ENCODE measurements around the gene LRRC72.
"Not testable (repeated sequence)": the region's sequence is repeated elsewhere in the genome, so short reads cannot be mapped to it uniquely, and the experiment has no call there.

The LRRC72 gene

DNA sequence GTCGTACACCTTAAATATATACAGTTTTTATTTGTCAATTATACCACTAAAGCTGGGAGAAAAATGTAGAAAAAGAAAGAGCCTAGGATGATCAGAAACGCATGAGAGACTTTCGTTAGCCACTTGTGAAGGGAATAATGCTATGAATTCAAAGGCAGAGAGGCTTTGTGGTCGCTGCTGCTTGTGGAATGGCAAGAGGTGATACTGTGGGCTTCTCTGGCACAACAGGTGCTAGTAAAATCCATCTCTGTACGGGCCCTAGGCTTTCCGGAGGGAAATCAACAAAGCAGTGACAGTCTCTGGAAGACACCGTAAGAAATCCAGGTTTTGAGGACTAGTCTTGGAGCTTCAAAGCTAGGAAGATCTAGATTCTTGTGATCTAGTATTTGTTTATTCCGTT lies 52.6 kb downstream of the LRRC72 start:
- DNase-seq (ENCODE audit: low read depth, low spot score) = no peak

DNA sequence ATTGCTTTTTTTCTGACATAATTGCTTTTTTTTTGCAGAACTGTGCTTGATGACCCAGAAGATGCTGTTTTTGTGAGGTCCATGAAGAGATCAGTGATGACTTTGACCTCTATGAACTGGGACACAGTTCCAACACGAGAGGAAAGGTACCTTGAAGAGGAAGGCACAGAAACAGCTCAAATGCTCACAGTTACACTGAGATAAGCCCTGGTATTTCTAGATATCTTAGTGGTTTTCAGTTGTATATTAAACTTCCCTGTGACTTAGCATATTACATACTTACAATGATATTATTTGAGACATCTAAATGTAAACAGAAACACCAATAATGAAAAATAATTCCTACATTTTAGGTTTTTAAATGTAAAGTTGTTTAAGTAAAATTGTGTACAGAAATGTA lies 54.7 kb downstream of the LRRC72 start:
- DNase-seq (ENCODE audit: low read depth, low spot score) = no peak

DNA sequence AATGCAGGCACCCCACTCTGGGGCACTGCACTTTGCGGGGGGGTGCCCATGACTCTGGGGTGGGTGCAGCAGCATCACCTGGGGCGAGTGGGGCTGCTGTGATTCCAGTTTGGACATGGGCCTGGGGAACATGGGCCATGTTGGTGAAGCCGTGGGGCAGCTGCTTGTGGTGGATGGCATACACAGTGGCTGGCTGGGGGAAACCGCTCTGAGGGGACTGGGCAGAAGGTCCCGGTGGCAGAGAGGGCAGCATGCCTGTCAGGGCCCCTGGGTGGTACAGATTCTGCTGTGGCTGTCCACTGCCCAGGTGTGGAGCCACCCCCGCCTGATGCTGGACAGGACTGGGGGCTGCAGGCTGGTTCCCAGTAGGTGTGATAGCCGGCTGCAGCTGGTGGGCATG lies 57.2 kb downstream of the LRRC72 start:
- no peak for DNase-seq (ENCODE audit: low read depth, low spot score)

DNA sequence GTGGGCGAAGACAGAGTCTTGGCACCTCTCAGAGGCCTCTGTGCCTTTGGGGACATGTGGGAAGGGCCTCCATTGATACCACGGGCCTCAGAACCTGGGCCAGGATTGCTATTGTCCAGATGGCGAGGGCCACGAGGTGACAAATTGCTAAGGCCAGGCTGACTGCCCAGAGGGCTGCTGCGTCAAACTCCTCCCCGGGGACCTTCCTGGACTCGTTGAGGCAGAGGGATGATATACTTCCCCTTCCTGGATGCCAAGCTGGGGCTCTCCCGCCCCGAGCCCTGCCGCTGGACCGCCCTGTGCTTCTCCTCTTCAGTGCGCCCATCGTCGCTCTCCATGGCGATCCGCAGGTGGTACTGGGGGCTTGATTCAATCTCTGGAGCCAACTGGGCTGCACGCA lies 58.9 kb downstream of the LRRC72 start:
- no peak for DNase-seq (ENCODE audit: low read depth, low spot score)

DNA sequence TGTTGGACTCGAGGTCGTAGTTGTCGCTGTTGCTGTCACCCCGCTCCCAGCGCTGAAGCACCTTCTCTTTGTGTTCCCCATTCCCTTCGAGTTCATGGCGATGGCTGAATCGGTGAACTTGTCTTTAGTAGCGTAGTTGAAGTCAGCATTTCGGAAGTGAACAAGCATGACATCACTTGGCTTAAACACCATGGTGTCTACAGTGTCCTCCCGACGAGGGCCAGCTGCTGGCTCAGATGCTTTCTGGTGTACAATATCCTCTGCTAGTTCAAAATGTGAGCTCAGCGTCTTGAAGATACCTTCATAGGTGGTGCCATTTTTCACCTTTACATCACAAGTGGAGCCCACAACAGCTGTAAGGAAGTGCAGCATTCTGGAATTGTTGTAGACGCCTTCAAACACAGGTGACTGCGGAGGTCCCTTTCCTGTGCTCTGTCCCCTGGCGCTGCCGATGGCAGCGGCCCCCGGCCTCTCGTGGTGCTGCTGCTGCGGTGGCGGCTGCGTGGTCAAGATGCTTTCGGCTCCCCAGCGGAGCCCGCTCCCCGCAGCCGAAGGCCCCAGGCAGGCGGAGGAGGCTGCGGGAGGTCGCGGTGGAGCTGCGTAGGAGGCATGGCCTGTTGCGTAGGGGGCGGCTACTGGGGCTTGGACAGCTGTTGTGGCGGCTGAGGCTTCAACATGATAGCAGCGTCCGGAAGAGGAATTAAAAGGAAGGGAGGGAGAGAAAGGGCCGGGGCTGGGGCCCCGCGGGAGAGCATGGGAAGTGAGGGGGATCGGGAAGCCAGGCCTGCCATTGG lies 59.7 kb downstream of the LRRC72 start:
- DNase-seq (ENCODE audit: low read depth, low spot score) = no peak

DNA sequence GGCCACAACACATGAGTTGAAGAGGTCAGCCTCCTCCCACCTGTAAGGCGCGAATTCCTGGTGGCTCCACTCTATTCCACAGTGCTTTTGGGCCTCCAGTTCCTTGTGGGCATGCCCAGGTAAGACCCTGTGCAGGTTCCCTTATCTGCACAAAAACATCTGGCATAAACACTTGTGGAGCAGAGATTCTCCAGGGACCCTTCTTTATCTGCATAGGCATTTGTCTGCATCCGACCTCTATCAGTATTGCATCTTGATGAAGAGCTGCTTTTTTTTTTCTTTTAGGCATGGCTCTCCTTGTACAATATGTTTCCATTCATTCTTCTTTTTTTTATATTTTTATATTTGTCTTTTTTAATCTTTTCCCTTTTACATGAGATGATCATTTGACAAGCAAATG lies 60.5 kb downstream of the LRRC72 start:
- DNase-seq (ENCODE audit: low read depth, low spot score) = no peak

DNA sequence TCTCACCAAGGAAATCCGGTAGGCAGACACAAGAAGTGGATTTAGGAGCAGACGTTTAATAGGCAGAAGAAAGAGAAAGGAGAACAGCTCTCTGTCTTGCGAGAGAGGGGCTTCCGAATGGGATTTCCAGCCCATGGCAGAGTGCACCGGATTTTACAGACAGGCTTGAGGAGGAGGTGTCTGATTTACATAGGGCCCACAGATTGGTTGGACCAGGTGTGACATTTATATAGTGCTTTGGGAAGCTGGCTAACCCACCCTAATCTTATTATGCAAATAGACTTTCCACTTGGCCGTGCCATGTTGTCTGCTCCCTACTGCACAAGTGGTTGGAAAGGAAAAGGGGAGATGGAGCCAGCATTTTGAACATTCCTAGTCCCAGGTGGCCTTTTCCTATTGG lies 61.2 kb downstream of the LRRC72 start:
- DNase-seq (ENCODE audit: low read depth, low spot score) = no peak

DNA sequence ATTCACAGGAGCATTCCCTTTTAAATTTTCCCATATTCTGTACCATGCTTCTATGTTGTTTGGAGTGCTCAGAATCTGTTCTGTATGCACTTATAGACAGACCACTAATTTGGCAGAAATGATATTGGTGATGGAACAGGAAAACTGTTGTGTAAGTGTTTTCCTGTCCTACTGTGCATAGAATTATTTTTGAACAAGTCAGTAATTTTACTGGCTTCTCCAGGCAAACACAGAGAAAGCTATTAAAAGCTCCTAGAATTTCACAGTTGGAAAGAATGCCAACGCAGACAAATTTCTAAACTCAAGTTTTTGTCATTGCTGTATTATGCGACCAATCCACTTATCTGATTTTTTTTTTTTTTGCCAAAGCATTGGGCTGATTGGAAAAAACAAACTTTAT lies 63.3 kb downstream of the LRRC72 start:
- no peak for DNase-seq (ENCODE audit: low read depth, low spot score)

DNA sequence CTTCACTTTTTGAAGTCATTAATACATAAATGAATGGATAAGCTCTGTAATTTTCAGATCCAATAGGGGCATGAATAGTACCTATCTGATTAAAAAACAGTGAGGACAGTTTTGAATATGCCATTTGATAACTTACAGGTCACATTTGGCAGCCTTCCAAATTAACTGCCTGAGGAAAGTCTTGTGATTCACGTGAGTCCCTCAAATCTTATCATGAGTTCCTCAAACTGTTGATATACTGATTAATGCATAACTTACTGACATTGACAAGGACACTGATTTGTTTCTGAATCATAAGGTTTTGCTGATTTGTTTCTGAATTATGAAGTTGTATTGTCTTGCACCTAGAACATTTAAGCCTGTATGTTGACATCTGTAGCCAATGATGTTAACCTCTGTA lies 63.8 kb downstream of the LRRC72 start:
- no peak for DNase-seq (ENCODE audit: low read depth, low spot score)

DNA sequence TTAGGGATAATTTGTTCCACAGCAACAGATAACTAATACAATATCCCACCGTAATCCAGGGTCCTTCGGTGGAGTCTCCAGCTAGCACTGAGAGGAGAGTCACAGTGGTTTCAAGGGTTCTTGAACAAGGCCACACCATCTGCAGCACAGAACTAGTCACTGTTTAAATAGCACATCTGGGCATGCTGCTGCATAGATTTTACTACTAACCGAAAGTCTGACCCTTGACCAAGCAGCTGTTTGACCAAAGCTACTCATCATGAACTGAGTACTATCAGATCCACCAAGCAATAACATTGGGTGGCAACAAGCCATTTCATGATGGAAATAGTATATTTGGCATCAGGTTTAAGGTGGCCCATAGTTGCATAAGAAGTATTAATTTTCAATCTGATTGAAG lies 65.8 kb downstream of the LRRC72 start:
- no peak for DNase-seq (ENCODE audit: low read depth, low spot score)

DNA sequence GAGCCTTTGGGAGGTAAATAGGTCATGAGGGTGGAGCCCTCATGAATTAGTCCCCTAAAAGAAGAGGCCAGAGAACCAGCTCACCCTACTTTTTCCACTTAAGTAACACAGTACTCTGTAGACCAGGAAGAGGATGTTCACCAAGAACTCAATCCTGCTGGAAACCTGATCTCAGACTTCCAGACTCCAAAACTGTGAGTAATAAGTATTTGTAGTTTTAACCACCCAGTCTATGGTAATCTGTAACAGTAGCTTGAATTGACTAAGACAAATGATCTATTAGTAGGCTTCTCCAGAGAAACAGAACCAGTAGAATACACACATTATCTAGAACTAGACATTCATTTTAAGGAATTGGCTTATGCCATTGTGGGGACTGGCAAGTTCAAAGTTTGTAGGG lies 67.4 kb downstream of the LRRC72 start:
- DNase-seq (ENCODE audit: low read depth, low spot score) = no peak

DNA sequence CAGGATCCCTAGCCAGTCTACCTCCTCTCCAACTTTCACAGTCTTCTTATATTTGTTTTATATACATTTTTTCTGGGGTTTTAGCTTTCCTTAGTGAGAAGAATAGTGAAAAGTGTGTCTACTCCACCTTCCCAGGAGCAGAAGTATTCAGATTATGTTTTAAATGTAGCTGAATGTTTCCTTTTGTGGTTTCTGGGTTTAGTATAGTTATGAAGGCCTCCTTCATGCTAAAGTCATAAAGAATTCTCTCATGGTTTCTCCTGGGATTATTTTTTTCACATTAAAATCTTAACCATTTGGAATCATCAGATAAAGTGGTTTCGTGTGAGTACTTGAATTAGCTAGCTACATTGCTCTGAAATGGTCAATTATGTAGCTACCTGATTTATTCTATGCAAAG lies 68.1 kb downstream of the LRRC72 start:
- no peak for DNase-seq (ENCODE audit: low read depth, low spot score)

DNA sequence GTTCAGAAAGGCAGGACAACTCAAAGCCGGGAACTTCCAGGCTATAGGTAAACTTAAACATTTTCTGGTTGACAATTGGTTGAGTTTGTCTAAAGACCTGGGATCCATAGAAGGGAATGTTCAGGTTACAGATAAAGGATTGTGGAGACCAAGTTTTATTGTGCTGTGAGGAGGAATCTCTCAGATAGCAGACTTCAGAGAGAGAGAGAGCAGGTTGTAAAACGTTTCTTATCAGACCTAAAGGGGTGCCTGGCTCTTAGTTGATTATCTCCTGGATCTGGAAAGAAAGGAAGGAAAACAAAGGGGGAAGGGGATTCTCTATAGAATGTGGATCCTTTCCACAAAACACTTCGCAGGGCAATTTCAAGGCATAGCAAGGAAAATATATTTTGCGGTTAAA lies 69.0 kb downstream of the LRRC72 start:
- DNase-seq (ENCODE audit: low read depth, low spot score) = not testable (repeated sequence)

DNA sequence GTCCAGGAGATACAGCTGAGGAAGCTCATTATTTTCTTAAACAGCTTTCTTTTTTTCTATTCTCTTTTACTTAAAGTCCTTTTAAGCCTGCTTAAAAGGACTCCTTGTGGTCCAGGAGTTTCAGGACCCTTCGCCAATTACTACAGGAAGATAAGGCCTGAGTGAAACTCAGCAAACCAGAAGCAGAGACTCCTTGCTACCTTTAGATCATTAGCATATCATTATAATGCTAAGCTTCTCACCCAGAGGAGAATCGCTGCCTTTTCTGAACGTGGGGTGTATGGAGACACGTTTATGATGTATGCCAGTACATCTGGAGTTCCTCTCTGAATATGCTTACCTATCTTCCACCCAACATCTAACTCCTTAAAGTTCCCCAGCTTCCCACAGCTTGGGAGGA lies 71.4 kb downstream of the LRRC72 start:
- DNase-seq (ENCODE audit: low read depth, low spot score) = no peak

DNA sequence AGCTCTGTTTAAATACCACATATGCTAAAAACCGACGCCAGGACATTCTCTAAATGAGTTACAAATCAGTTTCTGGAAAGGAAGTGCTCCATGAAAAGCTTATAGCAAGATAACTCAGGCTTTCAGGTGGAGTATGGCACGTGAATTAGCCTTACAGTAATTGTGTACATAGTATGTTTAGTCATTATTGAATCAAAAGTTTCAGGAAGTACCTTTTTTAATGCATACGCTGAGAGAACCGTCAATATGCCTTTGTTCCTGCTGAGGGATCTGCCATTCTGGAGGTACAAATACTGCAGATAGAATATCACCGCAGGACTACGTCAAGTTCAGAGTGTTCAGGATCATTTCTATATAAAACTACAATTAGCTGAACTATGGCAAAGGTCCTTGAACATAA lies 73.2 kb downstream of the LRRC72 start:
- no peak for DNase-seq (ENCODE audit: low read depth, low spot score)

DNA sequence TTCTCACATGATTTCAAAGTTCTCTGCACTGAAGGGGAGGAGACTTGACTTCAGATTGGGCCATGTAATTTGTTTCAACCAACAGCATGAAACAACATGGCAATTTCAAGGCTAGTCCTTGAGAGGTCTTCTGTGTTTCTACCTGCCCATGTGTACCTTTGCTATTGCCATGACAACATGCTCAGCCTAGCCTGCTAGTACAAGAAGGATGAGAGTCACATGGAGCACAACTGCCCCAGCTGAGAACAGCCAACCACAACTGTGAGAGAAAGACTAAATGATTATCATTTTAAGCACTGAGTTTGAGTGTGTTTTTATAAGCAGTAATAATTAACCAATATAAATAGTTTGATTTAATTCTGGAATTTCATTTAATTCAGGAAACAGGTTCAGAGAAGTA lies 77.0 kb downstream of the LRRC72 start:
- no peak for DNase-seq (ENCODE audit: low read depth, low spot score)

DNA sequence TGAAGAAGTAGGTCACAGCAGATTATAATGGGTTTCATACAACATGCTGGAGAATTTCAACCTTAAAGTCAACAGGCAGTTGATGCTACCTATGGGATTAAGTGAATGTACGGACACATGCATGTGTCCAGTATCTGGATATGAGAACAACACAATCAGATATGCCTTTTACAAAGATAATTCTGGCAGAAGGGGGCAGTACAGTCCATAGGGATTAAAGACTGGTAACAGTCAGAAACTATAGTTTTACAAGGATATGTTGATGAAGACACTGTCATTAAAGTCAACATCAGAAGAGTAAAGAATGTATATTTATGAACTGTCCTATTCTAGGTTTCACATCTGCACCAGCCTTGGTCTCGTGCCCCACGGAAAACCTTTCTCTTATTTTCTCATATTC lies 77.4 kb downstream of the LRRC72 start:
- no peak for DNase-seq (ENCODE audit: low read depth, low spot score)

DNA sequence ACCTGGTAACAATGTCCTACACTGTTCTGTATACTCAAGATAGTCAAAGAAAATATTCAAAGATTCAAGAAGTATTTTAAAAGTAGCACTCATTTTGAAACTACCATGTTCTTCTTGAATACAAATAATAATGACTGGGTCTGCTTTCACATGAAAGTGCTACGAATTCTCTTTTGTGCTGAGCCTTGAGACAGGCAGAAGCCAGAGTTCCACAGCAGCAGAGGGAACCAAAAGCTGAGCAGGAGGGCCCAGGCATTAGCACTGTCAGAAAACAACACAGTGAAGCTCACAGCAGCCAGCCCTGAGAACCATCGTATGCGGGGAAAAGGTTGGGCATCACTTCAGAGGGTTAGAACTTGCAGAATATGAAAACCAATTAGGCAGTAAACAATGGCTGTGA lies 80.1 kb downstream of the LRRC72 start:
- no peak for DNase-seq (ENCODE audit: low read depth, low spot score)

DNA sequence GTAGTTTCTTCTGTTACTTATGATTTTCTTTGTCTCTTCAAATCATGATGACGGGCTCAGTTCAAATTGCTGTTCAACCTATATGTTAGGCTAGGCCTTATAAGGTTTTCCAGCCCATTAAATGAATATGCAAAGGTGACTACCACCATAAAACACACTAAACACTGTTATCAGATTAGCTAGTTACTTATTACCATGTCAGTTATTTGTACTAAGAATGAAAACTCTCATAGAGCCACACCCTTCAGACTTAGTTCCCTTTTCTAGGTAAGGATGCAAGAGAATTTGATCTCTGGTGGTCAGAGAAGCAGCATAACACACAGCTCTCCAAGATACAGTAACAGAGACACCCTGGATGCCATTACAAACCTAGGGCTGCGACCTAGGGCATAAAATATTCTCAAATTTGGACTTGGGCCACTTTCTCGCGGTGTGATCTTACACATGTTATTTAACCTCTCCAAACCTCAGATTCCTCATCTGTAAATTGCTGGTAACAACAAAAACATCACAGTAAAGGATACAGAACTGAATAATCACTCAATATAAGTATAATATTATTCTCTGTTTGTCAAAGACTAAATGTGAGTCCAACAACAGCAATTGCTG lies 83.3 kb downstream of the LRRC72 start:
- no peak for DNase-seq (ENCODE audit: low read depth, low spot score)

DNA sequence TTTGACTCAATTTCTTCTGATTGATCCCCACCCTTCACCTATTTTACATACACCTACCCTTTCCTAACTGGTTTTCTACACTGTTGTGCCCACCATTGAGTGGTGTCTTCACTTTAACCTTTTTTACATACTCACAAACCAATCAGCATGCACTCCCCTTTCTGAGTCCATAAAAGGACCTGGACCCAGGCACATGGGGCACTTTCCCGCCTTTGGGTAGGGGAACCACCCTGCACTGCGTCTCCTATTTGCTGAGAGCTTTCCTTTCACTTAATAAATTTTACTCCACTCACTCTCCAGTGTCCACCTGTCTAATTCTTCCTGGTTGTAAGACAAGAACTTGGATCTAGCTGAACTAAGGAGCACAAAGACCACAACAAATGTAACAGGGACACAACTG lies 85.1 kb downstream of the LRRC72 start:
- DNase-seq (ENCODE audit: low read depth, low spot score) = no peak

DNA sequence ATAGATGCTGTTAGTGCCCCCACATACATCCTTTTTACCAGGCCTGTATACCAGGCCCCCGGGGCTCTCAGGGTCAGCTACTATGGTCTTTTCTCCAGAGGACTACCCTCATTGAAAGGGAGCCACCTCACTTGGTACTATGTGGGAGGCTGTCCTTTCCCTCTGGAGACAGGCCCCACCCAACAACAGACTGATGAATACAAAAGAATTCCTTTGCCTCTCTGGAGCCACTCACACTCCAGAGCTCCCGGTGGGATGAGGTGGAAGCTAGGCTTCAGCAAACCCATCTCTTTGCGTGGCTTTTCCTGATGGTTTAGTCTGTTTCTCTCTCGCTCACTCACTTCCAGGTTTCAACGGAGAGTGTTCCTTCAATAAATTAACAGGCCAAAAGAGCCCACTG lies 88.6 kb downstream of the LRRC72 start:
- no peak for DNase-seq (ENCODE audit: low read depth, low spot score)

DNA sequence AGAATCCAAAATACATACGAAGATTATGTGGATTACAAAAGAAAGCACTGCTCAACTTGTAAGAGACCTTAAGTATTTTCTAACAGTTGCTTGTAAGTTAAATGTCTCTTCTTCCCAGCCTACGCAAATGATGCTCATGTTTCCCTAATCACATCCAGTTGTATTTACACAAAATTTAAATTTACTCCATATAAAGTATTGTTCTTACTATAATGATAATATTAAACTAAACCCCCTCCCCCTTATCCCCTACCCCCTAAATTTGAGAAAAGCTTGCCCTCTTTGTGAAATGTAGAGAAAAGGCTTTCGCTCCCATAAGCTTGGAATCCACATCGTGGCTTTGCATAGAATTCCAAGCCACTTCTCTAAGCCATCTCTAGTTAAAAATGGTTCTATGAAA lies 89.5 kb downstream of the LRRC72 start:
- no peak for DNase-seq (ENCODE audit: low read depth, low spot score)

DNA sequence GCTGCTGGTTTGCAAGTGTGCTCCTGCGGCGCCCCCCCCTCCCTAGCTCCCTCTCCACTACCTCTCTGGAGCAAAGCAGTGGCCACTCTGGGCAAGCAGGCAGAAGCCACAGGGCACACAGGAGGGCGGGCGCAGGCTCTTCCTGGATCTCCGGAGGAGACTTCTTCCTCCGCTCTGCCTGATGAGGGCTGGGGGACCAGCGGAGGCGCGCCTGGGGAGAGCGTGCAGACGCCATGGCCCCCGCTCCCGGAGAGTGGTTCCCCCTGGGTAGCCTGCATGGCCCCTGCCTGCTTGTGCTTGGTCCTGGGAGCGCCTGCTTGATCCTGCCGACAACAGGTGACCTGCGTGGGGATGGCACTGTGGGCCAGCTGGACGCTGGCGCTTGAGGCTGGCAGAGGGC lies 89.9 kb downstream of the LRRC72 start:
- no peak for DNase-seq (ENCODE audit: low read depth, low spot score)

DNA sequence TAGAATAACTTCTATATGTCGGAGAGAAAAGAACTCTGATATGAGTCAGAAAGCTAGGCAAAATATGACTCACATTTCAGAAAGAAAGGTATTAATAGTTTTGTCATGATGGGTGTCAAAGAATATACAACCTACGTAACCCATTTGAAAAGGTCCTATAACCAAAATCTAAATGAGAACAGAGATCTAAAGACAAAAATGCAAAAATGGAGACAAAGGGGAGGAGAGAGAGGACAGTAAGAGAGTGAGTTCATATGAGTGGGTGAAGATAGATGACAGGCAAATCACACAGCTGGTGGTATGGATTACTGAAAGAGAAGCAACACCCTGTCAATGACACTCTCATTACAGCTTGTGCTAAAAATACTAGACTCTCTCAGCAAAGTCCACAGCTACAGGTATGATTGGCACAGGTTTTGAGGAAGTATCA lies 93.4 kb downstream of the LRRC72 start:
- DNase-seq (ENCODE audit: low read depth, low spot score) = no peak
